Left ventricle myocardium inferior (tissue), 1 donor: Measurements from ENCODE around the gene SLC13A4. TPM values are rescaled to one million over a fixed set of nuclear protein-coding genes. Genes with fewer than 3 reads are reported as not detected.

Experiments used
- DNase-seq: peaks from one replicate; pipeline ENCODE4 v3.0.0-alpha.2; 2020
- H3K27ac ChIP-seq: fragments of 200-600 bp; replicated peaks from 2 replicates; pipeline ENCODE4 v1.8.0; 2021
- H3K27me3 ChIP-seq: fragments of 200-600 bp; 2 replicates; pipeline ENCODE4 v1.8.0; 2021; ENCODE audit warnings: low read depth
- H3K36me3 ChIP-seq: fragments of 200-600 bp; 2 replicates; pipeline ENCODE4 v1.8.0; 2021
- H3K4me1 ChIP-seq: fragments of 200-600 bp; 2 replicates; pipeline ENCODE4 v1.8.0; 2021
- H3K4me3 ChIP-seq: fragments of 200-600 bp; 2 replicates; pipeline ENCODE4 v1.8.0; 2021; ENCODE audit warnings: mild to moderate bottlenecking, moderate library complexity
- H3K9me3 ChIP-seq: fragments of 200-600 bp; replicated peaks from 2 replicates; pipeline ENCODE4 v1.8.0; 2021
- intact Hi-C: fragments of 100-400 bp; cut with micrococcal nuclease; formaldehyde crosslinking; loops from one replicate; pipeline ENCODE4 v1.11.0; 2022
- total RNA-seq: library from RNA; stranded (reverse); fragmentation: NEBNext Ultra II Directional; extraction: Animal tissue kit (Norgen Biotek cat#: 25700); gene quantifications from one replicate; pipeline ENCODE4 v1.2.1, GENCODE V29; 2021
- TF ChIP-seq, protein P1 (sequence below): fragments of 200-600 bp; IDR thresholded peaks from 2 replicates; pipeline ENCODE4 v1.8.0; 2021; ENCODE audit warnings: antibody characterized with exemption, mild to moderate bottlenecking, borderline replicate concordance
- donor health status: DM: no; HTN: yes; CAD: no; lungs with severe emphysema.

Gene SLC13A4
- total RNA-seq, 1 donor from 2014 or later, result 0.44 TPM

- TF ChIP-seq, protein P1, sequence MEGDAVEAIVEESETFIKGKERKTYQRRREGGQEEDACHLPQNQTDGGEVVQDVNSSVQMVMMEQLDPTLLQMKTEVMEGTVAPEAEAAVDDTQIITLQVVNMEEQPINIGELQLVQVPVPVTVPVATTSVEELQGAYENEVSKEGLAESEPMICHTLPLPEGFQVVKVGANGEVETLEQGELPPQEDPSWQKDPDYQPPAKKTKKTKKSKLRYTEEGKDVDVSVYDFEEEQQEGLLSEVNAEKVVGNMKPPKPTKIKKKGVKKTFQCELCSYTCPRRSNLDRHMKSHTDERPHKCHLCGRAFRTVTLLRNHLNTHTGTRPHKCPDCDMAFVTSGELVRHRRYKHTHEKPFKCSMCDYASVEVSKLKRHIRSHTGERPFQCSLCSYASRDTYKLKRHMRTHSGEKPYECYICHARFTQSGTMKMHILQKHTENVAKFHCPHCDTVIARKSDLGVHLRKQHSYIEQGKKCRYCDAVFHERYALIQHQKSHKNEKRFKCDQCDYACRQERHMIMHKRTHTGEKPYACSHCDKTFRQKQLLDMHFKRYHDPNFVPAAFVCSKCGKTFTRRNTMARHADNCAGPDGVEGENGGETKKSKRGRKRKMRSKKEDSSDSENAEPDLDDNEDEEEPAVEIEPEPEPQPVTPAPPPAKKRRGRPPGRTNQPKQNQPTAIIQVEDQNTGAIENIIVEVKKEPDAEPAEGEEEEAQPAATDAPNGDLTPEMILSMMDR, result no peak
- peaks cover 27% of the 10 kb centered on the region for H3K36me3 ChIP-seq
These were observed 37.4 kb downstream of the SLC13A4 start for GRCh38 chr7:135690566-135690965.

GRCh38 chr7:135687466-135687865, 40.5 kb downstream of the SLC13A4 start:
- H3K27me3 ChIP-seq, result no peaks in the 10 kb centered on the region
- H3K9me3 ChIP-seq, result no peaks in the 10 kb centered on the region
- peaks cover 22% of the 10 kb centered on the region for H3K4me1 ChIP-seq
- no peak for DNase-seq
- H3K27ac ChIP-seq, result no peak overlapping the region
- H3K36me3 ChIP-seq, result peaks cover 24% of the 10 kb centered on the region
- intact Hi-C loops, result no loop called here
- no peak overlapping the region for H3K4me3 ChIP-seq
- TF ChIP-seq, protein P1, result no peak

More at GRCh38 chr7:135690566-135690965, 37.4 kb downstream of the SLC13A4 start:
- DNase-seq, result no peak
- H3K4me3 ChIP-seq, result no peak overlapping the region
- intact Hi-C loops, result no loop called here
- H3K9me3 ChIP-seq, result no peaks in the 10 kb centered on the region
- H3K4me1 ChIP-seq, result peaks cover 15% of the 10 kb centered on the region
- no peak overlapping the region for H3K27ac ChIP-seq
- H3K27me3 ChIP-seq, result no peaks in the 10 kb centered on the region

DNA sequence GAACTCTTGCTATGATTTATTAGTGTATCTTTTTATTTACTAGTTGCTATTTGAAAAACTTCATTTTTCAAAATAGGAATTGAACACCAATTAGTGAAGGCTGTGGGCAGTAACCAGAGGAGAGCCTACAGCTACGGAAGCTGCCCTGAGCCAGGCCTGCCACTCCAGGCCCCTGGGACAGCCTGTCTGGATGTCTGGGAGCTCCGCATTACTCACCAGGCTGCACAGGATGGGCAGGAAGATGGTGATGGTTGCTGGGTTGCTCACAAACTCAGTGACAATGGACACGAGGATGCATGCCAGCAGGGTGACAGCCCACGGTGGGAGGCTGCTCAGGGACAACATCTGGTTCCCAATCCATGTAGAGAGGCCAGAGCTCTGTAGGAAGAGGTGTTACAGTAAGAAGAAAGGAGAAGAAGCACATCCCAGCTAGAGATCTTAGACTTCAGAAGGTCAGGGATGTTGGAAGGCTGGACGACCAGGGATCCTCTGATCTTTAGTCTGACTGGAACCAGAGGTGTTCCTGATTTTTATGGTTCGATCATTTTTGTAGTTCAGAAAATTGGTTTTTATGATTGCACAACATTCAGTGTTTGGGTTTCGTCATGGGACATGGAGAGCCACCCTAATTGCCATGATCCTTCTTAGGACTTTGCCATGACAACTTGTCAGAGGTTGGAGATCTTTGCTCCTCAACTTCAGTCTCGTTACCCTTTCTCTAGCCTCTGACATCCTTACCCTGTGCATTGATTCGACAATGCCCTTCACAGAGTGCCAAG, 42.5 kb downstream of the SLC13A4 start:
- H3K36me3 ChIP-seq, result peaks cover 13% of the 10 kb centered on the region
- intact Hi-C loops, result no loop called here

DNA sequence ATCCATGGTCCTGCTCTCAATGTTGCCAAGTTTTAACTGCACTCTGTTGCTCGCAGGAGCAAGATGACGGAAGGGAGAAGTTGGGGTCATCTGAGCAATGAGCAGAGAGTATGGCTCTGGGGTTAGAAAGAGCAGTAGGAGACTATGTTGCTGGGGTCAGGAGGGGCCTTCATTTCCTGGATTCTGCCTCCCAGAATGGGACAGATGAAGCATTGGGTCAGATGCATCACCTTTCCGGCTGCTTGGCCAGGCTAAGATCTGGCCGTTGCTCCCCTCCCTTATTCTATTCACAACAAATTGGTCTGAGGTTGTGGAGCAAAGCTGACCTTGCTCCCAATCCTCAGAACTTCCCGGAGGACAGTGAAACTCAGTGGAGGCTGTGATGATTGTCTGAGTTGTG, 43.3 kb downstream of the SLC13A4 start:
- Histone ChIP-seq H3K27me3 (no peaks in the 10 kb centered on the region), H3K4me3 (no peak overlapping the region), H3K27ac (no peak overlapping the region), H3K36me3 (peaks cover 11% of the 10 kb centered on the region), H3K9me3 (no peaks in the 10 kb centered on the region), H3K4me1 (peaks cover 39% of the 10 kb centered on the region)
- no peak for DNase-seq
- intact Hi-C loops, result no loop called here
- TF ChIP-seq, protein P1, result no peak

More for the DNA sequence above, 42.5 kb downstream of the SLC13A4 start:
- Histone ChIP-seq H3K27me3 (no peaks in the 10 kb centered on the region), H3K9me3 (no peaks in the 10 kb centered on the region), H3K27ac (no peak overlapping the region), H3K4me1 (peaks cover 36% of the 10 kb centered on the region), H3K4me3 (no peak overlapping the region)
- TF ChIP-seq, protein P1, result no peak
- no peak for DNase-seq

DNA sequence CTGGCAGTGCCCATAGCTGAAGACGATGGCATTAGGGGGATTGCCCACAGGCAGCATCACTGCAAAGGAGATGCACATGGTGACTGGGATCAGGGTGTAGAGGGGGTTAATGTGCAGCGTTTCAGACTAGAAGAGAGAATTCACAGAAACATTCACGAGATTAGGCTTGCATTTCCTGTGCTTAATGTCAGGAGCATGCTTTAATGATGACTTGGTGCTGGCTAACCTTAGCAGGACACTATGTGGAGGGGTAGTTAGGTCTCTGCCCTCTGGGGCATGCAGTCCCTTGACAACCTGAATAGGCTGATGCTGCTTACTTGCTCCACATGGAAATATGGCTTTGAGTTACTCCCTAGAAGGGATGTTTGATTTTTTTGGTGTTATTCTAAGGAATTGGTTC, 43.9 kb downstream of the SLC13A4 start:
- TF ChIP-seq, protein P1, result no peak
- DNase-seq, result no peak
- peaks cover 45% of the 10 kb centered on the region for H3K4me1 ChIP-seq
- intact Hi-C loops, result no loop called here
- no peaks in the 10 kb centered on the region for H3K9me3 ChIP-seq
- no peak overlapping the region for H3K4me3 ChIP-seq
- H3K36me3 ChIP-seq, result peaks cover 5% of the 10 kb centered on the region
- no peaks in the 10 kb centered on the region for H3K27me3 ChIP-seq
- no peak overlapping the region for H3K27ac ChIP-seq
